ENCODE results near the gene JPH4.
A peak's percentile ranks its signal among the peaks of the same experiment; 100 is the strongest.

Gene JPH4

DNA sequence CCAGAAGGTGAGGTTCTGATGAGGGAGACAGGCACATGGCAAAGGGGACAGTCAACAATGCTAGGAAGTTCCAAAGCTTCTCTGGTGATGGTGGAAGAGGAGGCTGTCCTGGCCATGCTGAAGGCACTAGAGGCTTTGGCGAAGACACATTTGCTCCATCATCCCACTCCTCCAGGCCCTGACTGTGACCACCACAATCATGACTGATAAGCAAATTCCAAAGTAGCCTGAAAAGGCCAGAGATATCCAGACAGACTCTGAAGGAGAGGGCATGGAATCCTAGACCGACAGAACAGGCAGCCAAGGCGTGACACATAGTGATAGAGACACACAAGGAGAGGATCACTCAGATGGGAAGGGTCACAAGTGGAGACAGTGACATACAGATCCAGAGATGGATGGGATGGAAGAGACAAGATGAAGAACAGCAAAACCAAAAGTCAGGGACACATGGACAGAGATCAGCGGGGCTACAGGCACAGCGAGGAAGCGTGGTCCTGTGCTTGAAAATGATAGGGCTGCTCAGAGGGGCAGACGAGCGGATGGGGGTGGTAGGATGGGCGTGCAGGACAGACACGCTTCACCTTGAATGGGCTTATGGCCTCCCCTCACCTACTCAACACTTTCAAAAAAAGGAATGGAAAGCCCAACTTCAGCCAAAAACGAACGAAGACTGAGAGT lies 28.3 kb downstream of the JPH4 start:
- H3K4me3 ChIP-seq, result peak overlapping the region; percentile 79
- no peak for TF ChIP-seq Cebpa-rat (IDR thresholded peaks at IDR 0.05)
- no peaks in the 10 kb centered on the region for H3K9me3 ChIP-seq
- H4K20me1 ChIP-seq, result no peaks in the 10 kb centered on the region
- peak overlapping the region; percentile 92 for H3K4me2 ChIP-seq
- H3K36me3 ChIP-seq, result no peaks in the 10 kb centered on the region
- H3K4me1 ChIP-seq, result peaks cover 49% of the 10 kb centered on the region
- H3K27ac ChIP-seq, result no peak overlapping the region
- H3K9ac ChIP-seq, result peak overlapping the region; percentile 84
- H3K27me3 ChIP-seq, result no peaks in the 10 kb centered on the region

DNA sequence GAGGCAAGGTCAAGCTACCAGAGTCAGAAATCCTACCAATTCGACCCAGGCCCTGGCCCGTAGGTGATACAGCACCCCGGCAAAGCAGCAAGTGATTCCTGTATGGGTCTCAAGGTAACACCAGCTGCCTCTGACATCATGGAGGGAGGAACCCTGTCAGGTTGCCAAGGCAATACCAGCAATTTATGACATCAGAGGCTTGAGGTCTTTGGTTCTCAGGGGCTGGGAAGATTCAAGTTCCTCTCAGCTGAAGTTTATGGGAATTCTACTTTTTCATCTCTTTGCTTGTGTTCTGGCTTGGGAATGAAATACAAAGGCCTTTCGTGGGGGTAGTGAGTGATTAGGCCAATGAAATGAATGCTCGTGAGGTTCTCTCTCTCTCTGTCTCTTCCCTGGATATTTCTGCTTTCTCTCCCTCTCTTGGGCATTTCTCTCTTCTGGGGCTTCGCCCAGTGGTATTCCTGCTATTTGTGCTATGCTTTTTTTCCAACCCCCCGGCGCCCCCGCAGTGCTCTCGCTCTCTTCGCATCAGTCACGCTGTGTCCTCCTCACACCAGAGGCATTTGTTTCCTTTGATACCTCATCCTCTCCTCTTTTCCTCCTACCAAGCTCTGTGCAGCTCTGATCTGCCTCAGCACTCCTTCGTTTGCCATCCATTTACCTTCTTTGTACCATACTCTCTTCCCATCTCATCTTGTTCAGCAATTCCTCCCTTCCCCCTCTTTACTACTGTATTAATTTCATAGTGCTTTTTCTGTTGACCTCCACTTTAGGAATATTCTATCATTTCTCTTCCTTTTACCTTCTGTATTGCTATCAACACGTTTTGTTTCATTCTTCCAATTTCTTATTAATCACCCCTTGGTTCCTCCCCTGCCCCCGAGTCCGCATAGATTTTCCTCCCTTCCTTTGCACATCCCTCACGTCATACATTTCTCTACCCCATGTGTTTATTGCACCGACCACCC lies 30.0 kb downstream of the JPH4 start:
- no peak for TF ChIP-seq Cebpa-rat (IDR thresholded peaks at IDR 0.05)
- Histone ChIP-seq H3K27me3 (no peaks in the 10 kb centered on the region), H3K4me2 (peak overlapping the region; percentile 26; the same call in 1 of the 2 replicates), H3K27ac (no peak overlapping the region), H3K4me1 (peaks cover 53% of the 10 kb centered on the region), H3K4me3 (no peak overlapping the region), H4K20me1 (no peaks in the 10 kb centered on the region), H3K9ac (no peak overlapping the region), H3K9me3 (no peaks in the 10 kb centered on the region), H3K36me3 (no peaks in the 10 kb centered on the region)

DNA sequence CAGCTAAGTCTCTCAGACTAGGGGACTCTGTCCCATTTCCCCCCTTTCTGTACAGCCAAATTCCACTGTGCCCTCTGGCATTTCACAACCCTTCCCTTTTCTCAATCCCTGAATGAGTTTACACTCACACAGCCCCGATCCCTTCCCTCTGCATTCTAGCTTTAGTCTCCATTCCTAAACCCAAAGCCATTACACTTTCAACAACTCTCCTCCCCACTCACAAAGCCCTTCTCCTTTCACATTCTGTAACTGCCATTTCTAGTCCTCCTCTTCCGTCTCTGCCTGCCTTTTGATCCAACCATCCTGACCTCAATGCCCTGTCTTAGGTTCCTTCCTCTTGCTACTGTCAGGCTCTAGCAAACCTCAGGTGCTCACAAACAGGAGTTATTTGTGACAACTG lies 30.7 kb downstream of the JPH4 start:
- Histone ChIP-seq H3K4me1 (peaks cover 53% of the 10 kb centered on the region), H3K9ac (no peak overlapping the region), H4K20me1 (no peaks in the 10 kb centered on the region), H3K4me3 (no peak overlapping the region), H3K27me3 (no peaks in the 10 kb centered on the region), H3K27ac (no peak overlapping the region), H3K4me2 (peak overlapping the region; percentile 26; the same call in 1 of the 2 replicates), H3K9me3 (no peaks in the 10 kb centered on the region), H3K36me3 (0 out of 2 replicates have a peak, but pooled peaks cover 2% of the 10 kb centered on the region)
- TF ChIP-seq Cebpa-rat (IDR thresholded peaks at IDR 0.05), result no peak

DNA sequence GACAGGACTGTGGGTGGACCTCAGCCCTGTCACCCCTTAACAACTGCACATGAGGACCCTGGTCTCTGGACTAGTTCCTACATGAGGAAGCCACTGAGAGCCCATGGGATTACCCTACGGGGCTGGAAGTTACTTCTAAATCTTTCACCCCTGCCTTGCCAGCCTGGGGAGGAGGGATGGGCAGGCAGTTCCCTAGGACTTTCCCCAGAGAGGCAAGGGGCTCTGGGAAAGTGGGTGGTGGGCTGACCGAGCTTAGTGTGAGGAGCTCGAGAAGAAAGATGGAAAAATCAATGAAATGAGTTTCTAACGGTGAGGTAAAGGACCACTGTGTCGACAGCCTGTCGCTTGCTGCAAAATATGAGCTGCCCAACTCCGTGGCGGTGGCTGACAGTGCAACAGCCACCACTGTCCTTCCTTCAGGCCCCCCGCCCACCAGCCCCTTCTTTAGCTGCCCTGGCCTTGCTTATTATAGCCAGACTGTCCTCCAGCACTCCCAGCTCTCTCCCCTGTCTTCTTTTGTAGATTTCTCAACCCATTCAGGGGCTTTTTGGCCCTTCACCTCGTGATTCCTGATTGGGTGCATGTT lies 32.0 kb downstream of the JPH4 start:
- peaks cover 48% of the 10 kb centered on the region for H3K4me1 ChIP-seq

DNA sequence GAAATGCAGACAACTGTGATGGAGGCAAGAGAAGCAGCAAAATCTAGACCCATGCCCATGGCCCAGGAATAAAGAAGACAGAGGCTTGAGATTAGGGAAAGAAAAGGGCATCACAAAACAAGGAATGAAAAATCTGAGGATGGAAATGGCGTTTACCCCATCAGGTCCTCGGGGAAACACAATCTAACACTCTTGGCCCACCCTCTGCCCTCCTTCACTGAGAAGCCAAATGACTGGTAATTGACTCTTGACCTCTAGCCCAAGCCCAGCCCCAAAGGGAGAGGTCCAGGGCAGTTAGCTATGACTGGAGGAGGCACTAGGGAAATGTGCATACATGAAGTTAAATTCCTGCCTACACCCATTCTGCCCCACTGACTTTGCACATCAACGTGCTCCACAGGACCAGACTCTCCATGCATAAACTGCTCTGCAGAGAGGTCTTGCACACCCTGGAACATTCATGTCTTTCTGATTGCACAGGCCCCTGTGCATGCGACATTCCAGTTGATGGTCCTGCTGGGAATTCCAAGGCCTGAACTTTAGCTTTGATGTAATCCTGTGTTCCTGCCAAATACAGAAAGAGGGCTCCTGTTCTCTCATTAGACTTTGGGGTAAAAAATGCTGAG lies 32.7 kb downstream of the JPH4 start:
- H4K20me1 ChIP-seq, result no peaks in the 10 kb centered on the region
- H3K9me3 ChIP-seq, result no peaks in the 10 kb centered on the region
- no peak overlapping the region for H3K9ac ChIP-seq
- H3K4me2 ChIP-seq, result peak overlapping the region; percentile 50; the same call in 1 of the 2 replicates
- no peaks in the 10 kb centered on the region for H3K27me3 ChIP-seq
- H3K27ac ChIP-seq, result no peak overlapping the region
- TF ChIP-seq Cebpa-rat (IDR thresholded peaks at IDR 0.05), result no peak
- H3K36me3 ChIP-seq, result peaks cover 12% of the 10 kb centered on the region; the same call in 1 of the 2 replicates
- peaks cover 45% of the 10 kb centered on the region for H3K4me1 ChIP-seq
- no peak overlapping the region for H3K4me3 ChIP-seq

More for the DNA sequence above, 32.0 kb downstream of the JPH4 start:
- Histone ChIP-seq H4K20me1 (no peaks in the 10 kb centered on the region), H3K4me3 (no peak overlapping the region), H3K36me3 (peaks cover 12% of the 10 kb centered on the region; the same call in 1 of the 2 replicates), H3K4me2 (peak overlapping the region; percentile 36), H3K9me3 (no peaks in the 10 kb centered on the region), H3K27me3 (no peaks in the 10 kb centered on the region), H3K27ac (no peak overlapping the region), H3K9ac (no peak overlapping the region)
- no peak for TF ChIP-seq Cebpa-rat (IDR thresholded peaks at IDR 0.05)

DNA sequence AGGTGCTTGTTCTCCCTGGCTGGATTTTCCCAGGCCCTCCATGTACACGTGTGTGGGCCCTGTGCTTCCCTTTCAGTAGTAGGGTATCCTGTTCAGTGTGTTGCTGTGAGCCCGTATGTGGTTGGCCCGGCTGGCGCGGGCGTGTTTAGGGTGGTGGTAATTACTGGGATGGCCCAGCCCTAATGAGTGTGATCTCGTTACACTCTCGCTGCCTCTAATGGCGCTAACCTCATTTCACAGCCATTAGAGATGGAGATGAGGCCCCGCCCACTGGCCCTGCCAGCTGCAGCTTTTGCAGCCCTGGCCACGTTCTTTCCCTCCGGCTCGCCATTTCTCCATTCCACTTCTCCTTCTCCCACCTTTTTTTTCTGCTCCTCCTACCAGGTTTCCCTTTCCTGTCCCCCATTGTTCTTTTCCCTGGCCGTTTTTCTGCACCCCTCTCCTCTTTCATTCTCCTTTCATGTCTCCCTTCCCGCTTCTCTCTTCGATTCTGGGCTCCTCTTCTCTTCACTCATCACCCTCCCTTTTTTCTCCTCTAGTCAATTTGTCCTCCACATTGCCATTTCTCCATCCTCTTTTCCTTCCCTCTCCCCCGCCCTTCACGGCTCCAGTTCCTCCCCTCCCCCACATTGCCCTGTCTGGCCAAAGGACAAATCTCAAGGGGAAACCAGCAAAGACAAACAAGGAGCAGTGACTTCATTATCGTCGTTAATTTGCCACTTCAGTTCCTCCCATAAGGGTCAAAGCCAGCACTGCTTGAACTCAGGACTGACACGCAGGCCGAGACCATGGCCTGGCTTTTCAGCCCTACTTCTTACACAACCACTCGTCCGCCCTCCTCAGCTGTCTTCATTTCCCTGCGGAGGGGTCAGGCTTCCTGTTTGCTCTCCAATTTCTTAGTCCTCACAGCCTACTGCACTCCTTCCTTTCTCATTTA lies 33.8 kb downstream of the JPH4 start:
- H4K20me1 ChIP-seq, result no peaks in the 10 kb centered on the region
- peak overlapping the region; percentile 50 for H3K4me2 ChIP-seq
- no peak for TF ChIP-seq Cebpa-rat (IDR thresholded peaks at IDR 0.05)
- no peak overlapping the region for H3K9ac ChIP-seq
- no peak overlapping the region for H3K4me3 ChIP-seq
- peaks cover 12% of the 10 kb centered on the region; the same call in 1 of the 2 replicates for H3K36me3 ChIP-seq
- H3K27ac ChIP-seq, result no peak overlapping the region
- H3K9me3 ChIP-seq, result no peaks in the 10 kb centered on the region
- H3K4me1 ChIP-seq, result peaks cover 35% of the 10 kb centered on the region
- H3K27me3 ChIP-seq, result no peaks in the 10 kb centered on the region

DNA sequence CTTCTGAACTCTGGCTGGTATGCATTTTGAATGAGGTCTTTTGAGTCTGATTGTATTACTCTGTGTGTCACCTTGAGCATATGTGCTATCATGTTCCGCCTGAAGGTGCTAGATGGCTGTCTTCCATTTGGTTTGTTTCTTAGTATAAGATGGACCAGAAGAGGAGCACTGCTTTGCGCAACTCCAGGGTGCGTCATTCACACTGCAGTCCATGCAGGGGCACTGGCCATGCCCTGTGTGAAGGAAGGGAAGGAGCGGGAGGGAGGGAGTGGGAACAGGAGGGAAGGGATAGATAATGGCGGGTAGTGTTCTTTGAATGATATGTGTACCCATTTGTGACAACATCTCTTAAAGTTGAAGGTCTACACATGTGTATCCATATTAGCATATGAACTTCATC lies 35.2 kb downstream of the JPH4 start:
- Histone ChIP-seq H3K4me1 (peaks cover 32% of the 10 kb centered on the region), H3K9ac (no peak overlapping the region), H3K27me3 (no peaks in the 10 kb centered on the region), H3K27ac (no peak overlapping the region), H3K9me3 (no peaks in the 10 kb centered on the region), H3K4me3 (no peak overlapping the region), H3K36me3 (peaks cover 12% of the 10 kb centered on the region; the same call in 1 of the 2 replicates), H3K4me2 (no peak overlapping the region), H4K20me1 (no peaks in the 10 kb centered on the region)
- no peak for TF ChIP-seq Cebpa-rat (IDR thresholded peaks at IDR 0.05)

DNA sequence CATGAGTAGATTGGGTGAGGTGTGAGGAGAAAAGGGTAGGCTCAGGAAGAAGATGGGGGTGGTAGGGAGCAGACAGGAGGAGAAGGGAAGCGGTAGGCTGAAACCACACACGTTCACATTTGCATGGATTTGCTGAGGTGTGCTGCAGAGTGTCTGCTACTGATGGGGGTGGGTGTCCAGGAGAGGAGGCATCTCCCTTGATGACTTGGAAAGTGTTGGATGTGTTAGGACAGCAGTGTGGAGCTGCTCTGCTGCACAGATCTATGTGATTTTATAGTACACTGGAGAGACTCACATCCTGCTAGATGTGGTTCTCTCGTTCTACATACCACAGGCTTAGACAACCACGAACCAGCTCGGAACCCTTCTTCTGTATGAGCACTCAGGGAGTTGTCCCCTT lies 36.3 kb downstream of the JPH4 start:
- TF ChIP-seq Cebpa-rat (IDR thresholded peaks at IDR 0.05), result no peak
- Histone ChIP-seq H3K27me3 (no peaks in the 10 kb centered on the region), H3K9ac (no peak overlapping the region), H3K27ac (no peak overlapping the region), H3K4me3 (no peak overlapping the region), H3K4me1 (peaks cover 33% of the 10 kb centered on the region), H3K9me3 (no peaks in the 10 kb centered on the region), H4K20me1 (no peaks in the 10 kb centered on the region), H3K4me2 (no peak overlapping the region), H3K36me3 (peaks cover 12% of the 10 kb centered on the region; the same call in 1 of the 2 replicates)
